ENCODE data around the gene WWC2. TPM values are rescaled to one million over a fixed set of nuclear protein-coding genes. Genes with fewer than 3 reads are reported as not detected.

Gene WWC2
- polyA plus RNA-seq, 1 donor from 2014 or later, result 0.29 TPM

DNA sequence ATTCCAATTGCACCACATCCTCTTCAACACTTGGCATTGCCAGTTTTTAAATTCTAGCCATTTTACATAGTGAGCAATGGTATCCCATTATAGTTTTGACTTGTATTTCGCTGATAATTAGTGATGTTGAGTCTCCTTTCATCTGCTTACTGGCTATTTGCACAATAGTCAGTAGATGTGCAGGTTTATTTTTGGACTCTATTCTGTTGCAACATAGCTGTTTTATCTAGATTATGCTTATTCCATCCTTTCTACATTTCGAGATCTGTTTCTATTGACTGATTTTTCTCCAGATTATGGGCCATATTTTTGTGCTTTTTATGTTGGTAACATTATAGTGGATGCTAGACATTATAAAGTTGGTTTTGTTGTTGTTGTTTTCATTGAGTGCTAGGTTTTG is 106.1 kb downstream of the WWC2 start:
- H3K4me3 Mint-ChIP-seq, result no peak overlapping the region
- no peaks in the 10 kb centered on the region for H3K27me3 Mint-ChIP-seq
- H3K36me3 Mint-ChIP-seq, result peaks cover 2% of the 10 kb centered on the region
- peaks cover 0 to 2% (median 0%) of the 10 kb centered on the region in 3 donors for H3K9me3 Mint-ChIP-seq
- H3K4me1 Mint-ChIP-seq, result no peaks in the 10 kb centered on the region
- H3K27ac Mint-ChIP-seq, result no peak overlapping the region

DNA sequence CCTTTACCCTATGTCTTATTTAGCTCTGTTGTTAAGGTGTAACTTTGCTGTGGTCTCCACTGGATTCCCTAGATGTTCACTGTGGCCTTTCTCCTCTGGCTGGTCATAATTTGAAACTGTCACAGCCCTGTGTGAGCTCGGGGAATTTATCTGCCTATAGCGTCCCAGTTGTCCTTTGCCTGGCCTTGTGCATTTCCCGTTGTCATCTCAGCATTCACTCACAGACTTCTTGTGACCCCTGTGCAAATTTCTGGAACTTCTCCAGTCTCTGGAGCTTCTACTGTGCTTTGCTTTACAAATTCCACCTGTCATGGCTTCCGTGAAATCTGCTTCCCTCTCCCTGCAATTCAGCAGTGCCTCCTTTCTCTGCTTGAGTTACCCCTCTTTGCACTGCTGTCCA is 106.7 kb downstream of the WWC2 start:
- Mint-ChIP-seq H3K27me3 (no peaks in the 10 kb centered on the region), H3K9me3 (peaks cover 0 to 2% (median 0%) of the 10 kb centered on the region in 3 donors), H3K4me1 (no peaks in the 10 kb centered on the region), H3K27ac (no peak overlapping the region), H3K36me3 (peaks cover 2% of the 10 kb centered on the region), H3K4me3 (no peak overlapping the region)

DNA sequence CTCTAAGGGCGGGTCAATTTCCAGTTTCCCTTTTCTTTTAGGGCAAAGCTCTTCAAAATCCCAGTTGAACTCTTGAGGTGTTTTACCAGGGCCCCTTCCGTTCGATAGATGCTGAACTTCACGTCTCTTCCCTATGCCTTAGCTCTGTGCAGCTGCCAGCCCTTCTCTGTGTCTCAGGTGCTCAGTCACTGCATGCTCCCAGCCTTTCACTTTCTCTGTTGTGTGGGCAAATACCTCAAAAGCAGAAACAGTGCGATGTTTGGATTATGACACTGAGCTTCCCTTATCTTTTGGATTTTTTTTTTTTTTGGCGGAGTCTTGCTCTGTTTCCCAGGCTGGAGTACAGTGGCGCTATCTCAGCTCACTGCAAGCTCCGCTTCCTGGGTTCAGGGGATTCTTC is 112.5 kb downstream of the WWC2 start:
- Mint-ChIP-seq H3K4me3 (no peak overlapping the region), H3K9me3 (no peaks in the 10 kb centered on the region), H3K27ac (no peak overlapping the region), H3K27me3 (peaks cover 3% of the 10 kb centered on the region), H3K36me3 (peaks cover 2% of the 10 kb centered on the region), H3K4me1 (no peaks in the 10 kb centered on the region)

DNA sequence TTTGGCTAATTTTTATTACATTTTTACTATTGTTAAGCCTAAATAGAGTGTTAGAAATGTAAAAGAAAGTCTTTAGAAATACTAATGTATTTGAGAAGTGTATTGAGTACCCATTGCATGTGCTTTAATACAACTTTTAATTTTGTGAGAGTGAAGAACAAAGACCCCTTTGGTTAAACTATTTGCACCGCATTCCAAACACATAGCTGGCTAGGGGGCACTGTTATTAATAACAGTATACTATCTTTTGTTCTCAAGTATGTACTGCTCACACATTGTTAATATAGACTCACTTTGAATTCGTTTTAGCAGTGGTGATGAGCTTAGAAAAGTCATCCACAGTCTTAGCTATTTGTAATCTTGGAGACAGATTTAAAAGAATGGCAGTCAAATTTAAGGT is 114.9 kb downstream of the WWC2 start:
- H3K9me3 Mint-ChIP-seq, result no peaks in the 10 kb centered on the region
- no peaks in the 10 kb centered on the region for H3K4me1 Mint-ChIP-seq
- H3K4me3 Mint-ChIP-seq, result no peak overlapping the region
- no peak overlapping the region for H3K27ac Mint-ChIP-seq
- H3K36me3 Mint-ChIP-seq, result peaks cover 2% of the 10 kb centered on the region
- peaks cover 3% of the 10 kb centered on the region for H3K27me3 Mint-ChIP-seq

DNA sequence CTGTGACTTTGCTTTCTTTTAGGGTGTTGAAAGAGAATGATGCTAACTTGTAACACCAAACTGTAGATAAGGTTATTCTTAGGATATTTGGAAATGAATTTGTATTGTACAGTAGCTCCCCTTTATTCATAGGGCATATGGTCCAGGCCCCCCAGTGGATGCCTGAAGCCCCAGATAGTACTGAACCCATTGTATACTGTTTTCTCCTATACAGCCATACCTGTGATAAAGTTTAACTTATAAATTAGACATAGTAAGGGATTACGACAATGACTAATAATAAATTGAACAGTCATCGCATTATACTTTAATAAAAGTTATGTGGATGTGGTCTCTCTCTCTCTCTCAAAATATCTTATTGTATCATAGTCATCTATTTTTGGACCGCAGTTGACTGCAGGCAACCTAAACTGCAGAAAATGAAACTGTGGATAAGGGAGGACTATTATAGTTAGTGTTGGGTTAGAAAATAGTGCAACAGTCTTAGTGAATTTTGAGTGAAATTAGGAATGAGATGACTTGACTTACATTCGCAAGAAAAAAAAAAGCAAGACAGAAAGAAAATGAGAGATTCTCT is 115.9 kb downstream of the WWC2 start:
- Mint-ChIP-seq H3K4me1 (no peaks in the 10 kb centered on the region), H3K27me3 (peaks cover 3% of the 10 kb centered on the region), H3K36me3 (peaks cover 2% of the 10 kb centered on the region), H3K9me3 (no peaks in the 10 kb centered on the region), H3K4me3 (no peak overlapping the region), H3K27ac (no peak overlapping the region)

DNA sequence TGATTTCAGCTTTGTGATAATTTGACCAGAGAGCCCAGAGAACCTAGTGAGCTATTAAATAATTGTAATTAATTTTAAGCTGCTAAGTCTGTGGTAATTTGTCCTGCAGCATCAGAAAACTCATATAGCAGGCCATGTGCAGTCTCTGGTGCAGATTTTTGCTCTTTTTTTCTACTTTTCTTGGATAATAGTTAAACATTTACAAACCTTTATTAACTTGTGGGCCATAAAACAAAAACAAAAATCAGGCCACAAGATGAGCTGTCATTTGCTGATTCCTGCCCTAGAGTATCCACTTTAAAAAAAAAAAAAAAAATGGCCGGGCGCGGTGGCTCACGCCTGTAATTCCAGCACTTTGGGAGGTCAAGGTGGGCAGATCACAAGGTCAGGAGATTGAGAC is 121.2 kb downstream of the WWC2 start:
- Mint-ChIP-seq H3K4me1 (no peaks in the 10 kb centered on the region), H3K27me3 (peaks cover 3% of the 10 kb centered on the region), H3K27ac (no peak overlapping the region), H3K36me3 (peaks cover under 1% of the 10 kb centered on the region), H3K9me3 (no peaks in the 10 kb centered on the region), H3K4me3 (no peak overlapping the region)

DNA sequence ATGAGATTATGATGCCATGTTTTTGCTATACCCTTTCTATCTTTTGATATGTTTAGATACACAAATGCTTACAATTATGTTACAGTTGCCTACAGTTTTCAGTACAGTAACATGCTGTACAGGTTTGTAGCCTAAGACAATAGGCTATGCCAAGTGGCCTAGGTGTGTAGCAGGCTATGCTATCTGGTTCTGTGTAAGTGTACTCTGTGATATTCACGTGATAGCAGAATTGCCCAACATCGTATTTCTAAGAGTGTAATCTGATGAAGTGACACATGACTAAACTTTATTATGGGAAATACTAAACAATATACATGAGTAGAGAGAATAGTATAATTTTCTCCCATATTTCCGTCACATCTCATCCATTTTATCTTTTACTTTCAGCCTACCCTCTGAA is 124.0 kb downstream of the WWC2 start:
- no peak overlapping the region for H3K4me3 Mint-ChIP-seq
- no peak overlapping the region for H3K27ac Mint-ChIP-seq
- H3K4me1 Mint-ChIP-seq, result no peaks in the 10 kb centered on the region
- H3K27me3 Mint-ChIP-seq, result no peaks in the 10 kb centered on the region
- H3K9me3 Mint-ChIP-seq, result no peaks in the 10 kb centered on the region
- H3K36me3 Mint-ChIP-seq, result no peaks in the 10 kb centered on the region

DNA sequence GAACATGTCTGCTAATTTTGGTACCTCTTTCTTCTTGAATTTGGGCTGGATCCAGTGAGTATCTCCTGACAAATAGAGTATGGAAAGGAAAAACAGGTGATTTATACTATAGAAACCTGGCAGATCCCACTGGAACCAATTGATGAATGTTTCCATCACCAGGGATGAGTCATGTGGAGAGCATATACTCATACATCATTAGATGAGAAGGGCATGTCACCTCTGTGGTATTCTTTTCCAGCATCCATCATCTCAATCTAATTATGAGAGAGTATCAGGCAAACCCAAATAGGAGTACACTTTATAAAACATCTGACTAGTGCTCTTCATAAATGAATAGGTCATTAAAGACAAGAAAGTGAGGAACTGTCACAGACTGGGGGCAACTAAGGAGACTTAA is 130.3 kb downstream of the WWC2 start:
- Mint-ChIP-seq H3K4me1 (no peaks in the 10 kb centered on the region), H3K9me3 (no peaks in the 10 kb centered on the region), H3K36me3 (no peaks in the 10 kb centered on the region), H3K27me3 (no peaks in the 10 kb centered on the region), H3K27ac (no peak overlapping the region), H3K4me3 (no peak overlapping the region)

DNA sequence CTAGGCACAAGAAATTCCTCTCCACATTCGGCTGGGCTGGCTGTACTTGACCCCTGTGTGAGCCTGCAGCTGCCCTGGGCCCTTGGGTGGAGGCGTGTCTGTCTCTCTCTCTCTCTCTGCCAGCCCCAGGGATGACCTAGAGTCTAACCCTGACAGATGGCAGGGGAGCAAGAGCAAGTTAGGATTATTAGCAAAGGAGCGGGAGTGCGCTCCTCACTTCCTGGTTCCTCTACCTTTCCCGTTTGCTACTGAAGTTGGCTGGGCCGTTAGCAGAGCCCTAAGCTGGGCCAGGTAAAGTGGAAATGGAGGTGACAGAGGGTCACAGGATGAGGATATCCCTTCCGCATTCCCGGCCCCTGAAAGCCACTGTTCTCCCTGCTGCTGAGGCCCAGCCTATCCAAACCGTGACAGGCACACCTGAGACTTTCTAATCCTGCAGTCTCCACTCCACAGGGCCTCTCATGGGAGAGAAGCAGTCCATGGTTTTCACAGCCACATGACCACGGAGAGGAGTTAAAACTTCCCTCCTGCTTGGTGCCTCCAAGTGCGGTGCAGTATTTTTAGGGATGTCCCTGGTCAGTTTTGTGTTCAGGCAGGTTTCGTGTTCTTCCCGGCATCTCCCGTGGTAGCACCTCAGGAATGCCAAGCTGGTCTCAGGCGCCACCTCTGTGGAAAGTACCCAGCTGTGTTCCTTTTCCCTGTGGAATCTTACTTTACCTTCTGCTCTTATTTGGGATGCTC is 141.7 kb downstream of the WWC2 start:
- Mint-ChIP-seq H3K27ac (no peak overlapping the region), H3K36me3 (no peaks in the 10 kb centered on the region), H3K4me3 (no peak overlapping the region), H3K9me3 (no peaks in the 10 kb centered on the region), H3K27me3 (peaks cover 1% of the 10 kb centered on the region), H3K4me1 (no peaks in the 10 kb centered on the region)

DNA sequence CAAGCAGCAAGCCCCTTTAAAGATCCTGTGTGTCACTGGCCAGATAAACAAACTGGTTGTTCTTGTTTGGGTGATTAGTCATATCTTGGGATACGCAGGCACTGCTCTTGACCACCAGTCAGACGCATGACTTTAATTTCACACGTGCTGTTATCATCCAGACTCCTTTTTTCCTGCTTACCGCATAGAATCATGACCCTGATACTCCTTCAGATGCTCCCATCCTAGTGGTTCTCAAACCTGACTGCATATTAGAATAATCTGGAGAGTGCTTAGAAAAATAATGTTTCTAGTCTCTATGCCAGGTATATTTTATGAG is 142.2 kb downstream of the WWC2 start:
- H3K27me3 Mint-ChIP-seq, result peaks cover 1% of the 10 kb centered on the region
- H3K36me3 Mint-ChIP-seq, result no peaks in the 10 kb centered on the region
- no peaks in the 10 kb centered on the region for H3K4me1 Mint-ChIP-seq
- no peak overlapping the region for H3K4me3 Mint-ChIP-seq
- H3K9me3 Mint-ChIP-seq, result no peaks in the 10 kb centered on the region
- H3K27ac Mint-ChIP-seq, result no peak overlapping the region

DNA sequence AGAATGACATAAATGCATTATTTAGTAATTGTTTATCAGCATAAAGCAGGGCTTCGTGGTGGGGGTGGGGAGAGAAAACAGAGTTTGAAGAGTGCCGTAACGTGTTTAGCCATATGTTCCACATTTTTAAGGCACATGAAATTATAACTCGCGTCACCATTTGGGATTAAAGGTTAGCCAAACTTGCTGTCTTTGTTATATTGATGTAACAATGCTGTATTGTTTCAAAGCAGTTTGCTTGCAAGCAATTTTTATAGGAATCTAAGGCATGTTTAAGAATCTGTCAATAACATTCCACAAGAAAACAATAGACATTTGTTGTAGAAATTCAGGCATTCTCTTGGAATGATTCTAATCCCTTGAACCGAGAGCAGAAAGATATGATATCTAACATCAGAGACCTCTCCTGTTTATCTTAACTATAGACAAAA is 142.7 kb downstream of the WWC2 start:
- H3K27ac Mint-ChIP-seq, result no peak overlapping the region
- no peaks in the 10 kb centered on the region for H3K9me3 Mint-ChIP-seq
- H3K4me3 Mint-ChIP-seq, result no peak overlapping the region
- H3K36me3 Mint-ChIP-seq, result no peaks in the 10 kb centered on the region
- no peaks in the 10 kb centered on the region for H3K4me1 Mint-ChIP-seq
- peaks cover 1% of the 10 kb centered on the region for H3K27me3 Mint-ChIP-seq

DNA sequence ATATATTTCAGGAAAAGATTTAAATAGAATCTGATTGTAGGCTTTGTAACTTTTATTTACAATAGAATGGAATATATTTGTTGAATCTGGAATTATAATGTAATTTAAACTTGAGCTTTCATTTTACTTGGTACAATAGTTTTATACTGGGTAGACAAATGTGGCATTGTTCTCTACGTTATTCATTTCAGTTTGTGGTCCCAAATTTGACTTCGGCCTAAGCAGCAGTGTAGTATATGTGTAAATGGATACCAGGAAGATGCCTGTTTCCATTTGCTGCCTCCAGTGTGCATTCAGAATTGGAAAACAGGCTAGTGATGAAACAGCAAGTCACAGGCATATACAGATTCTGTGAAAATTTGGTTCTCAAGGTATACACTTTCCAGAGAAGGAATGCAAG is 143.2 kb downstream of the WWC2 start:
- peaks cover 1% of the 10 kb centered on the region for H3K27me3 Mint-ChIP-seq
- no peak overlapping the region for H3K27ac Mint-ChIP-seq
- no peaks in the 10 kb centered on the region for H3K36me3 Mint-ChIP-seq
- H3K9me3 Mint-ChIP-seq, result no peaks in the 10 kb centered on the region
- H3K4me3 Mint-ChIP-seq, result no peak overlapping the region
- H3K4me1 Mint-ChIP-seq, result no peaks in the 10 kb centered on the region

DNA sequence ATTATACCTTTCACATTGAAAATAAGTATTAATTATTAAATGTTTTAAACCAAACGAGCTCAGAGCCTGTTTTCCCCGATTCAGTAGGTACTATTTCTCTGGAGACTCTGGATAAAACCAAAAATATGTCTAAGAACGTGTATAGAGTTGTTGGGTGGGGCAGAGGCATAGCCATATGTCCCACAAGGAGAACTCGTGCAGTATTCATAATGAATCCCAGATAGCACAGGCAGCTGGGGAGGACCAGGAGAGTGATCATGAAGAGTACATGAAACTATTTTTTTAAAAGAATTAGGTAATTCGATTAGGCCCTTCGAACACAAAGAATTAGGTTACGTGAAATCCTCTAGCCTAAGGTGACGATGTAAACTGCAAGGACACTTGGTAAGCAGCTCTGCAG is 145.0 kb downstream of the WWC2 start:
- Mint-ChIP-seq H3K4me3 (no peak overlapping the region), H3K9me3 (no peaks in the 10 kb centered on the region), H3K27ac (no peak overlapping the region), H3K4me1 (no peaks in the 10 kb centered on the region), H3K27me3 (peaks cover 1% of the 10 kb centered on the region), H3K36me3 (no peaks in the 10 kb centered on the region)

DNA sequence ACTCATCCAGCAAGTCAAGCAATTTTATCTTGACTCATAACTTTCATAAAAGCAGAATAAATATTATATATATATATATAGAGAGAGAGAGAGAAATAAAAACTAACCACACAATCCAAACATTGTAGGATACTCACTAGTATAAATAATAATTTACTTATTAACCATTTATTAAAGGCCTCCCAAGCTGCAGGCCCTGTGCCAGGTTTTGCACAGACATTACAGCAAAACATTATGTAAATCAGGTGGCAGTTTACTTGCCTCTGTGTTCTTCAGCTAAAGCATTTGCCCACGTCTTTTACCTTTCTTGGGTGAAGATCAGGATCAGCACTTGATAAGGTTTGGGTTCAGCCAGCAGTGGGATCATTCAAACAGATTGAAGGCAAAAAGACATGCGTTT is 145.4 kb downstream of the WWC2 start:
- no peaks in the 10 kb centered on the region for H3K4me1 Mint-ChIP-seq
- no peak overlapping the region for H3K27ac Mint-ChIP-seq
- H3K4me3 Mint-ChIP-seq, result no peak overlapping the region
- peaks cover 1% of the 10 kb centered on the region for H3K27me3 Mint-ChIP-seq
- no peaks in the 10 kb centered on the region for H3K36me3 Mint-ChIP-seq
- no peaks in the 10 kb centered on the region for H3K9me3 Mint-ChIP-seq

DNA sequence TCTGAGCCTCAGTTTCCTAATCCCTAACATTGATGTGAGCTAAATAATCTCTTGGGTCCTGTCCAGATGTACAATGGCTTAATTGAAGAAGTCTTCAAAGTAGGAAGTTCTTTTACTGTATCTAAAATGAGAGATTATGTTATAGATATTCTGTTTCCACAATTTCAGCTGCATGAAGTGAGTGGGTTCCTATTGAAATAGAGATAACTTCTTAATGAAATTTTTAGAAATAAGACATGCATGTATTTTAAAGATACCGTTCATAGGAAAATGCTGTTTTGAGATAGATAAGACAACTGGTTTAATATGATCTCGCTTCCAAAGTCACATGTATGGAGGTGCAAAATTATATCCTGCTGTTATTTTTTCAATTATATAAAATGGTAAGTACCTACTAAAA is 149.1 kb downstream of the WWC2 start:
- no peaks in the 10 kb centered on the region for H3K4me1 Mint-ChIP-seq

DNA sequence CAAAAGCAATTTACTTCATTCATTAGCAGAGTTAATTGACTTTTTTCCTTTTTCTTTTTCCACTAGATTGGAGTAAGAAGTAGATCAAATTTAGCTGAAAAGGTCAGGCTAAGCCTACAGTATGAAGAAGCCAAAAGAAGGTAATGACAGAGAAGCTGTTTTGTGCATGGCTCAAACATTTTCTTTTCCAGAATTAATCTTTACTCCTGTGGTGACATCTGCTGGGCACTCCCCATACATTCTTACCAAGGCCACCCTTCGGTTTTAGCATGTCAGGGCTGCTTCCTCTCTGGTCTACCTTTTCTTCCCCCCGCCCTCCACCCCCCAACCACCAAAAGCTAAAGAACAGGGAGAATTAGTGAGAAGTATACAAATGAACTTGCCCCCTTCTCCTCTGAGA is 150.8 kb downstream of the WWC2 start:
- Mint-ChIP-seq H3K4me3 (no peak overlapping the region), H3K9me3 (no peaks in the 10 kb centered on the region), H3K27me3 (no peaks in the 10 kb centered on the region), H3K4me1 (no peaks in the 10 kb centered on the region), H3K36me3 (no peaks in the 10 kb centered on the region), H3K27ac (no peak overlapping the region)

More for the DNA sequence above, 149.1 kb downstream of the WWC2 start:
- Mint-ChIP-seq H3K9me3 (no peaks in the 10 kb centered on the region), H3K27ac (no peak overlapping the region), H3K27me3 (no peaks in the 10 kb centered on the region), H3K36me3 (no peaks in the 10 kb centered on the region), H3K4me3 (no peak overlapping the region)

Measured in IgD-negative memory B cell (primary cell).